GM23248 (cell line): Measurements from ENCODE around the gene ARRB1.

Experiments
- EZH2 ChIP-seq: fragments of 200-600 bp; sonication (generic); IDR thresholded peaks from 2 replicates; pipeline ENCODE4 v1.6.1; 2018; ENCODE audit warnings: antibody characterized with exemption, mild to moderate bottlenecking; ENCODE audit not compliant: insufficient read depth, poor library complexity, severe bottlenecking
- EZH2phosphoT487 ChIP-seq: fragments of 200-600 bp; sonication (generic); IDR thresholded peaks from 2 replicates; pipeline ENCODE4 v1.6.1; 2018; ENCODE audit warnings: antibody characterized with exemption, moderate library complexity, mild to moderate bottlenecking, low read depth; ENCODE audit not compliant: insufficient read depth

DNA sequence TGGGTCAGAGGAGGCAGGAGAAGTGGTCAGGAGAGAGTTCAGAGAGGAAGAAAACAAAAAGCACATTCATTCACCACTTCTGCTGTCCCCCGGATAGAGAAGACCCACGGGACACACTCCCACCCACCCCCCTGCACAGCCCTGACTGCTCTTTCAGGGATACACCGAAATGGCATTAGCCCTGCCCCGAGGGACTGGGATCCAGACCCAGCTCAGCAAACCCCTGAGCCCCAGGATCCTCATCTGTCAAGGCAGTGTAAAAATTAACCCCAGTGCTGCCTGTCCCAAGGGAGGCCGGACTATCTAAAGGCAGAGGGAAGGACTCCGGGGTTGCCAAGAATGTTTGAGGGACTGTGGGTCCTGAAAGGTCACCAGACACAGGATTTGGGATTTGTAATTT is 79.7 kb downstream of the ARRB1 start:
- TF ChIP-seq EZH2 (no peak), EZH2phosphoT487 (no peak)
